ENCODE measurements around the gene TRIM66. TPM values are rescaled to one million over a fixed set of nuclear protein-coding genes. Genes with fewer than 3 reads are reported as not detected.

The TRIM66 gene
- total and polyA plus RNA-seq, 9 of the 15 experiments (the other 6 are each of a cell fraction or from before 2014, with no cell fraction given) = 1.1 to 7.3 (median 4.9) TPM

GRCh38 chr11:8613036-8613435 is 69.4 kb downstream of the TRIM66 start:
- ATAC-seq (no peak), DNase-seq (ENCODE audit: extremely low read depth in 1 of 4, low spot score in 3 of 4) (no peak), FAIRE-seq (no peak)
- no peak overlapping the region for H2AFZ ChIP-seq (ENCODE audit: low read depth, low read length)
- in situ Hi-C loops (cut with MboI) (no loop called here), intact Hi-C loops (cut with micrococcal nuclease) (no loop called here)
- H3K9me1 ChIP-seq (ENCODE audit: control insufficient read depth, insufficient read depth, low read length) = no peaks in the 10 kb centered on the region
- no peak overlapping the region for H3K4me2 ChIP-seq (ENCODE audit: insufficient read depth, low read length)
- CTCF ChIA-PET (ENCODE audit: low intra/inter-chr PET ratio) = no interaction called here
- H4K20me1 ChIP-seq (replicated peaks; ENCODE audit: control insufficient read depth, insufficient read depth, low read length) = no peaks in the 10 kb centered on the region
- no peak overlapping the region for H3K4me3 ChIP-seq
- H3K9ac ChIP-seq (ENCODE audit: insufficient read depth in 1 of 2, low read depth in 2 of 2, low read length in 2 of 2) = no peak overlapping the region
- H3K27me3 ChIP-seq (ENCODE audit: control insufficient read depth in 2 of 2, insufficient read depth in 2 of 2, low read length in 2 of 2) = 0 out of 5 replicates have a peak, but pooled peaks cover 0 to 3% of the 10 kb centered on the region in 2 experiments
- 29% methylated on average over 1 of the region's 1 CpG for WGBS (ENCODE audit: insufficient coverage, low coverage, missing lambda C conversion rate)
- no peaks in the 10 kb centered on the region for H3K79me2 ChIP-seq (ENCODE audit: control insufficient read depth, insufficient read depth, low read length)
- no peaks in the 10 kb centered on the region for H3K9me3 ChIP-seq (replicated peaks; ENCODE audit: control insufficient read depth, insufficient read depth, low read depth, low read length)
- POLR2A ChIA-PET = interaction anchor here (1.3 to 1.7 kb wide), 2 partner anchors 70 to 76 kb away, joined by 3 to 4 read pairs; partner anchors contain the start of gene RPL27A
- no TSS peak for BruUV-seq (replicated peaks)
- H3K27ac ChIP-seq (ENCODE audit: extremely low read depth, low read depth, low read length) = no peak overlapping the region
- peaks cover 5% of the 10 kb centered on the region; the same call in 2 of the 3 replicates for H3K36me3 ChIP-seq (ENCODE audit: control insufficient read depth, insufficient read depth, low read length)
- no peaks in the 10 kb centered on the region for H3K4me1 ChIP-seq (replicated peaks in 1 of 2; ENCODE audit: control insufficient read depth in 2 of 2, insufficient read depth in 2 of 2, low read length in 2 of 2)
- TF ChIP-seq ARID3B (CRISPR knock-in tag; IDR thresholded peaks at IDR 0.05; ENCODE audit: borderline replicate concordance) = no peak
- TF ChIP-seq, protein P1, sequence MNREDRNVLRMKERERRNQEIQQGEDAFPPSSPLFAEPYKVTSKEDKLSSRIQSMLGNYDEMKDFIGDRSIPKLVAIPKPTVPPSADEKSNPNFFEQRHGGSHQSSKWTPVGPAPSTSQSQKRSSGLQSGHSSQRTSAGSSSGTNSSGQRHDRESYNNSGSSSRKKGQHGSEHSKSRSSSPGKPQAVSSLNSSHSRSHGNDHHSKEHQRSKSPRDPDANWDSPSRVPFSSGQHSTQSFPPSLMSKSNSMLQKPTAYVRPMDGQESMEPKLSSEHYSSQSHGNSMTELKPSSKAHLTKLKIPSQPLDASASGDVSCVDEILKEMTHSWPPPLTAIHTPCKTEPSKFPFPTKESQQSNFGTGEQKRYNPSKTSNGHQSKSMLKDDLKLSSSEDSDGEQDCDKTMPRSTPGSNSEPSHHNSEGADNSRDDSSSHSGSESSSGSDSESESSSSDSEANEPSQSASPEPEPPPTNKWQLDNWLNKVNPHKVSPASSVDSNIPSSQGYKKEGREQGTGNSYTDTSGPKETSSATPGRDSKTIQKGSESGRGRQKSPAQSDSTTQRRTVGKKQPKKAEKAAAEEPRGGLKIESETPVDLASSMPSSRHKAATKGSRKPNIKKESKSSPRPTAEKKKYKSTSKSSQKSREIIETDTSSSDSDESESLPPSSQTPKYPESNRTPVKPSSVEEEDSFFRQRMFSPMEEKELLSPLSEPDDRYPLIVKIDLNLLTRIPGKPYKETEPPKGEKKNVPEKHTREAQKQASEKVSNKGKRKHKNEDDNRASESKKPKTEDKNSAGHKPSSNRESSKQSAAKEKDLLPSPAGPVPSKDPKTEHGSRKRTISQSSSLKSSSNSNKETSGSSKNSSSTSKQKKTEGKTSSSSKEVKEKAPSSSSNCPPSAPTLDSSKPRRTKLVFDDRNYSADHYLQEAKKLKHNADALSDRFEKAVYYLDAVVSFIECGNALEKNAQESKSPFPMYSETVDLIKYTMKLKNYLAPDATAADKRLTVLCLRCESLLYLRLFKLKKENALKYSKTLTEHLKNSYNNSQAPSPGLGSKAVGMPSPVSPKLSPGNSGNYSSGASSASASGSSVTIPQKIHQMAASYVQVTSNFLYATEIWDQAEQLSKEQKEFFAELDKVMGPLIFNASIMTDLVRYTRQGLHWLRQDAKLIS (CRISPR knock-in tag; IDR thresholded peaks at IDR 0.05) = no peak
- TF ChIP-seq FOXJ2 (tag; IDR thresholded peaks at IDR 0.05) = no peak
- no peak for TF ChIP-seq CBFA2T3 (IDR thresholded peaks at IDR 0.05)
- no peak for TF ChIP-seq ELF2 (CRISPR knock-in tag; IDR thresholded peaks at IDR 0.05)
- TF ChIP-seq KAT7 (CRISPR knock-in tag; IDR thresholded peaks at IDR 0.05; ENCODE audit: borderline replicate concordance) = no peak
- TF ChIP-seq SMARCB1 (IDR thresholded peaks at IDR 0.05; ENCODE audit: insufficient read length, low read depth) = no peak
- TF ChIP-seq, protein P2, sequence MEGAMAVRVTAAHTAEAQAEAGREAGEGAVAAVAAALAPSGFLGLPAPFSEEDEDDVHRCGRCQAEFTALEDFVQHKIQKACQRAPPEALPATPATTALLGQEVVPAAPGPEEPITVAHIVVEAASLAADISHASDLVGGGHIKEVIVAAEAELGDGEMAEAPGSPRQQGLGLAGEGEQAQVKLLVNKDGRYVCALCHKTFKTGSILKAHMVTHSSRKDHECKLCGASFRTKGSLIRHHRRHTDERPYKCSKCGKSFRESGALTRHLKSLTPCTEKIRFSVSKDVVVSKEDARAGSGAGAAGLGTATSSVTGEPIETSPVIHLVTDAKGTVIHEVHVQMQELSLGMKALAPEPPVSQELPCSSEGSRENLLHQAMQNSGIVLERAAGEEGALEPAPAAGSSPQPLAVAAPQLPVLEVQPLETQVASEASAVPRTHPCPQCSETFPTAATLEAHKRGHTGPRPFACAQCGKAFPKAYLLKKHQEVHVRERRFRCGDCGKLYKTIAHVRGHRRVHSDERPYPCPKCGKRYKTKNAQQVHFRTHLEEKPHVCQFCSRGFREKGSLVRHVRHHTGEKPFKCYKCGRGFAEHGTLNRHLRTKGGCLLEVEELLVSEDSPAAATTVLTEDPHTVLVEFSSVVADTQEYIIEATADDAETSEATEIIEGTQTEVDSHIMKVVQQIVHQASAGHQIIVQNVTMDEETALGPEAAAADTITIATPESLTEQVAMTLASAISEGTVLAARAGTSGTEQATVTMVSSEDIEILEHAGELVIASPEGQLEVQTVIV (CRISPR knock-in tag; IDR thresholded peaks at IDR 0.05; ENCODE audit: borderline replicate concordance) = no peak
- TF ChIP-seq ZEB2 (IDR thresholded peaks at IDR 0.05) = no peak

All from K562 (cell line).